Ishikawa (cell line): ENCODE measurements around the gene CAPZB.
A peak's percentile ranks its signal among the peaks of the same experiment; 100 is the strongest.

Source experiments
- CEBPB ChIP-seq: IDR thresholded peaks from 2 replicates; pipeline ENCODE4 v1.6.1; 2012
- CREB1 ChIP-seq: IDR thresholded peaks from 2 replicates; pipeline ENCODE4 v1.6.1; 2012; ENCODE audit warnings: low read depth
- EGR1 ChIP-seq: IDR thresholded peaks from 2 replicates; pipeline ENCODE4 v1.6.1; 2012
- EP300 ChIP-seq: IDR thresholded peaks from 2 replicates; pipeline ENCODE4 v1.6.1; 2012; ENCODE audit warnings: borderline replicate concordance
- FOXM1 ChIP-seq: IDR thresholded peaks from 2 replicates; pipeline ENCODE4 v1.6.1; 2012; ENCODE audit warnings: low read depth, borderline replicate concordance
- MAX ChIP-seq: IDR thresholded peaks from 2 replicates; pipeline ENCODE4 v1.6.1; 2012
- NFIC ChIP-seq: IDR thresholded peaks from 2 replicates; pipeline ENCODE4 v1.6.1; 2012
- RAD21 ChIP-seq: IDR thresholded peaks from 2 replicates; pipeline ENCODE4 v1.6.1; 2012; ENCODE audit warnings: low read depth
- REST ChIP-seq: IDR thresholded peaks from 2 replicates; pipeline ENCODE4 v1.6.1; 2012; ENCODE audit warnings: low read depth, mild to moderate bottlenecking
- TAF1 ChIP-seq: IDR thresholded peaks from 2 replicates; pipeline ENCODE4 v1.6.1; 2012; ENCODE audit warnings: low read depth, mild to moderate bottlenecking
- TCF12 ChIP-seq: IDR thresholded peaks from 2 replicates; pipeline ENCODE4 v1.6.1; 2012; ENCODE audit warnings: low read depth
- TEAD4 ChIP-seq: IDR thresholded peaks from 2 replicates; pipeline ENCODE4 v1.6.1; 2012
- USF1 ChIP-seq: IDR thresholded peaks from 2 replicates; pipeline ENCODE4 v1.6.1; 2012
- YY1 ChIP-seq: IDR thresholded peaks from 2 replicates; pipeline ENCODE4 v1.6.1; 2012; ENCODE audit warnings: low read depth
- ZBTB7A ChIP-seq: IDR thresholded peaks from 2 replicates; pipeline ENCODE4 v1.6.1; 2012; ENCODE audit warnings: low read depth

The CAPZB gene

GRCh38 chr1:19344372-19344810 is 140.9 kb downstream of the CAPZB start:
- no peak for TF ChIP-seq FOXM1
- peak; percentile 90 for TF ChIP-seq RAD21

- no peak for TF ChIP-seq FOXM1
- no peak for TF ChIP-seq EP300
- no peak for TF ChIP-seq YY1
- TF ChIP-seq CEBPB = no peak
- no peak for TF ChIP-seq USF1
These were observed 141.6 kb downstream of the CAPZB start for GRCh38 chr1:19343617-19344350.

GRCh38 chr1:19342894-19343616 is 142.3 kb downstream of the CAPZB start:
- TF ChIP-seq CEBPB (no peak), RAD21 (no peak), TEAD4 (no peak), REST (no peak), EGR1 (no peak), ZBTB7A (no peak), MAX (no peak), CREB1 (no peak), TAF1 (no peak), TCF12 (no peak), NFIC (no peak), USF1 (no peak), YY1 (no peak), FOXM1 (no peak), EP300 (no peak)

- TF ChIP-seq EP300 (no peak), CREB1 (no peak), CEBPB (no peak), FOXM1 (no peak), NFIC (no peak), USF1 (no peak), TEAD4 (no peak)
These were observed 143.1 kb downstream of the CAPZB start for GRCh38 chr1:19342062-19342750.

GRCh38 chr1:19341201-19342061 is 143.9 kb downstream of the CAPZB start:
- TF ChIP-seq RAD21 = peak; percentile 52
- no peak for TF ChIP-seq CEBPB
- TF ChIP-seq EP300 = no peak
- TF ChIP-seq FOXM1 = no peak
- no peak for TF ChIP-seq TCF12

GRCh38 chr1:19340387-19340937 is 144.9 kb downstream of the CAPZB start:
- TF ChIP-seq CEBPB (no peak), NFIC (no peak), YY1 (no peak), USF1 (no peak), EP300 (no peak), TCF12 (no peak), MAX (no peak), EGR1 (no peak), FOXM1 (no peak), ZBTB7A (no peak), REST (no peak), RAD21 (no peak), TEAD4 (no peak), TAF1 (no peak), CREB1 (no peak)
